MM.1S (cell line): Measurements from ENCODE around the gene MPRIP.

ENCODE experiments used
- DNase-seq: peaks from one replicate; pipeline ENCODE4 v3.0.0-alpha.2; 2015
- H2AFZ ChIP-seq: fragments of 300-600 bp; sonication (generic); 2 replicates; pipeline ENCODE4 v1.6.0; 2016; ENCODE audit warnings: antibody characterized with exemption, low read length
- H3F3A ChIP-seq: fragments of 300-600 bp; sonication (generic); 2 replicates; pipeline ENCODE4 v1.6.1; 2016; ENCODE audit warnings: mild to moderate bottlenecking, antibody characterized with exemption, low read length, moderate library complexity, mixed read lengths; ENCODE audit not compliant: insufficient read depth
- H3K27ac ChIP-seq: fragments of 300-600 bp; sonication (generic); 2 replicates; pipeline ENCODE4 v1.5.1; 2016; ENCODE audit warnings: mild to moderate bottlenecking, low read length
- H3K27me3 ChIP-seq: fragments of 300-600 bp; sonication (generic); replicated peaks from 2 replicates; pipeline ENCODE4 v1.6.0; 2016; ENCODE audit warnings: low read length; ENCODE audit not compliant: insufficient read depth
- H3K36me3 ChIP-seq: fragments of 300-600 bp; sonication (generic); replicated peaks from 2 replicates; pipeline ENCODE4 v1.6.1; 2016; ENCODE audit warnings: mild to moderate bottlenecking, low read length, mixed read lengths; ENCODE audit not compliant: insufficient read depth
- H3K4me1 ChIP-seq: fragments of 300-600 bp; sonication (generic); 2 replicates; pipeline ENCODE4 v1.6.1; 2016; ENCODE audit warnings: low read length, mixed read lengths
- H3K4me2 ChIP-seq: fragments of 300-600 bp; sonication (generic); 2 replicates; pipeline ENCODE4 v1.6.0; 2016; ENCODE audit warnings: low read depth, low read length
- H3K4me3 ChIP-seq: fragments of 300-600 bp; sonication (generic); 2 replicates; pipeline ENCODE4 v1.5.1; 2016; ENCODE audit warnings: low read length, mixed read lengths
- H3K79me2 ChIP-seq: fragments of 300-600 bp; sonication (generic); 2 replicates; pipeline ENCODE4 v1.6.1; 2016; ENCODE audit warnings: mixed run types, low read length, mixed read lengths
- H3K9ac ChIP-seq: fragments of 300-600 bp; sonication (generic); 2 replicates; pipeline ENCODE4 v1.6.1; 2016; ENCODE audit warnings: low read length, mixed read lengths
- H3K9me2 ChIP-seq: fragments of 300-600 bp; sonication (generic); replicated peaks from 2 replicates; pipeline ENCODE4 v1.6.1; 2016; ENCODE audit warnings: mild to moderate bottlenecking, low read length, mixed read lengths; ENCODE audit not compliant: insufficient read depth
- H3K9me3 ChIP-seq: fragments of 300-600 bp; sonication (generic); replicated peaks from 2 replicates; pipeline ENCODE4 v1.6.1; 2016; ENCODE audit warnings: mild to moderate bottlenecking, low read length, mixed read lengths; ENCODE audit not compliant: insufficient read depth
- H4K20me1 ChIP-seq: fragments of 300-600 bp; sonication (generic); 2 replicates; pipeline ENCODE4 v1.6.1; 2016; ENCODE audit warnings: mild to moderate bottlenecking, low read length, moderate library complexity, mixed read lengths; ENCODE audit not compliant: insufficient read depth
- EZH2 ChIP-seq: fragments of 300-600 bp; sonication (generic); optimal IDR thresholded peaks from 2 replicates; pipeline ENCODE3; 2017; ENCODE audit warnings: low read depth, mild to moderate bottlenecking, antibody characterized with exemption, low read length, mixed read lengths
- EZH2phosphoT487 ChIP-seq: fragments of 300-600 bp; sonication (generic); IDR thresholded peaks from 2 replicates; pipeline ENCODE4 v1.6.1; 2018; ENCODE audit warnings: antibody characterized with exemption, low read length
- TF ChIP-seq, protein P1 (sequence below): fragments of 300-600 bp; sonication (generic); IDR thresholded peaks from 2 replicates; pipeline ENCODE4 v1.5.1; 2016; ENCODE audit warnings: antibody characterized with exemption, low read length, mixed read lengths

The MPRIP gene

DNA sequence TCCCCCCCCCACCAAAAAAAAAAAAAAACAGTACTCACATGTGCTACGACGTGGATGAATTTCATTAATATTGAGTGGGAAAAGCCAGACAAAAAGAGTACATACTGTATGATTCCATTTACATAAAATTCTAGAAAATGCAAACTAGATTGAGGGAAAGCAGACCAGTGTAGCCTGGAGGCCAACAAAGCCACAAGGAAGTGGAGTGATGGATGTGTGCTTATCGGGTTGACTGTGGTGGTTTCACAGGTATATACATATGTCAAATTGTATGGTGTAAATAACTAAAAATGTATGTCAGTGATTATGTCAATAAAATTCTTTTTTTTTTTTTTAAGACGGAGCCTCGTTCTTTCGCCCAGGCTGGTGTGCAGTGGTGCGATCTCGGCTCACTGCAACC lies 165.7 kb downstream of the MPRIP start:
- TF ChIP-seq EZH2 (no peak), EZH2phosphoT487 (no peak)
- TF ChIP-seq, protein P1, sequence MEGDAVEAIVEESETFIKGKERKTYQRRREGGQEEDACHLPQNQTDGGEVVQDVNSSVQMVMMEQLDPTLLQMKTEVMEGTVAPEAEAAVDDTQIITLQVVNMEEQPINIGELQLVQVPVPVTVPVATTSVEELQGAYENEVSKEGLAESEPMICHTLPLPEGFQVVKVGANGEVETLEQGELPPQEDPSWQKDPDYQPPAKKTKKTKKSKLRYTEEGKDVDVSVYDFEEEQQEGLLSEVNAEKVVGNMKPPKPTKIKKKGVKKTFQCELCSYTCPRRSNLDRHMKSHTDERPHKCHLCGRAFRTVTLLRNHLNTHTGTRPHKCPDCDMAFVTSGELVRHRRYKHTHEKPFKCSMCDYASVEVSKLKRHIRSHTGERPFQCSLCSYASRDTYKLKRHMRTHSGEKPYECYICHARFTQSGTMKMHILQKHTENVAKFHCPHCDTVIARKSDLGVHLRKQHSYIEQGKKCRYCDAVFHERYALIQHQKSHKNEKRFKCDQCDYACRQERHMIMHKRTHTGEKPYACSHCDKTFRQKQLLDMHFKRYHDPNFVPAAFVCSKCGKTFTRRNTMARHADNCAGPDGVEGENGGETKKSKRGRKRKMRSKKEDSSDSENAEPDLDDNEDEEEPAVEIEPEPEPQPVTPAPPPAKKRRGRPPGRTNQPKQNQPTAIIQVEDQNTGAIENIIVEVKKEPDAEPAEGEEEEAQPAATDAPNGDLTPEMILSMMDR = no peak
- no peaks in the 10 kb centered on the region for H3K36me3 ChIP-seq
- H3F3A ChIP-seq = peaks cover 31% of the 10 kb centered on the region
- no peak for DNase-seq
- H3K9me2 ChIP-seq = no peaks in the 10 kb centered on the region
- H3K79me2 ChIP-seq = peaks cover 22% of the 10 kb centered on the region
- H3K9ac ChIP-seq = no peak overlapping the region
- no peak overlapping the region for H3K27ac ChIP-seq
- H3K9me3 ChIP-seq = no peaks in the 10 kb centered on the region
- H2AFZ ChIP-seq = no peak overlapping the region
- H4K20me1 ChIP-seq = no peaks in the 10 kb centered on the region
- H3K27me3 ChIP-seq = no peaks in the 10 kb centered on the region
- H3K4me1 ChIP-seq = peaks cover 8% of the 10 kb centered on the region; the same call in 1 of the 2 replicates
- no peak overlapping the region for H3K4me3 ChIP-seq
- no peak overlapping the region for H3K4me2 ChIP-seq

DNA sequence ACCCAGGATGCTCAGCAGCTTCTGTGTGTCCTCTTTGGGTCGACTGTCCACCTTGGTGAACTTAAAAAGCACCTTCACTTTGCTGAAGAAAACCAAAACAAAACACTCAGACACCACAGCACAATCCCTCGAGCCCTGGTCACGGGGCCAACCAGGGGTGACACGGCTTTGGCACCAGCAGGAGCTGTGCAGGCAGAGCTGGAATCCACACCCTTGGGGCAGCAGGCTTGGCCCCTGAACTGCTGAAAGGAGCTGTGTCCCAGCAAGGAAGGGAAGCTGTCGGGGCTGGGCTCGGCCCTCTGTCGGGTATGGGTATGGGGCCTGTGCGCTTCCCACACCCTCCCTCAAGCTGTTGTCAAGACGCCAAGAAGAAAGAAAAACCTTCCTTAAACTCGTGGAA lies 171.5 kb downstream of the MPRIP start:
- Histone ChIP-seq H3K9me3 (no peaks in the 10 kb centered on the region), H3K9ac (no peak overlapping the region), H3K79me2 (no peaks in the 10 kb centered on the region), H3K4me1 (no peaks in the 10 kb centered on the region), H4K20me1 (no peaks in the 10 kb centered on the region), H3K27me3 (no peaks in the 10 kb centered on the region), H3K27ac (no peak overlapping the region), H2AFZ (no peak overlapping the region), H3K9me2 (no peaks in the 10 kb centered on the region), H3K4me2 (no peak overlapping the region), H3K36me3 (peaks cover 11% of the 10 kb centered on the region; the same call in 1 of the 2 replicates), H3F3A (0 out of 2 replicates have a peak, but pooled peaks cover 4% of the 10 kb centered on the region), H3K4me3 (no peak overlapping the region)
- no peak for DNase-seq
- TF ChIP-seq EZH2phosphoT487 (no peak), EZH2 (no peak)
- TF ChIP-seq, protein P1 = no peak

DNA sequence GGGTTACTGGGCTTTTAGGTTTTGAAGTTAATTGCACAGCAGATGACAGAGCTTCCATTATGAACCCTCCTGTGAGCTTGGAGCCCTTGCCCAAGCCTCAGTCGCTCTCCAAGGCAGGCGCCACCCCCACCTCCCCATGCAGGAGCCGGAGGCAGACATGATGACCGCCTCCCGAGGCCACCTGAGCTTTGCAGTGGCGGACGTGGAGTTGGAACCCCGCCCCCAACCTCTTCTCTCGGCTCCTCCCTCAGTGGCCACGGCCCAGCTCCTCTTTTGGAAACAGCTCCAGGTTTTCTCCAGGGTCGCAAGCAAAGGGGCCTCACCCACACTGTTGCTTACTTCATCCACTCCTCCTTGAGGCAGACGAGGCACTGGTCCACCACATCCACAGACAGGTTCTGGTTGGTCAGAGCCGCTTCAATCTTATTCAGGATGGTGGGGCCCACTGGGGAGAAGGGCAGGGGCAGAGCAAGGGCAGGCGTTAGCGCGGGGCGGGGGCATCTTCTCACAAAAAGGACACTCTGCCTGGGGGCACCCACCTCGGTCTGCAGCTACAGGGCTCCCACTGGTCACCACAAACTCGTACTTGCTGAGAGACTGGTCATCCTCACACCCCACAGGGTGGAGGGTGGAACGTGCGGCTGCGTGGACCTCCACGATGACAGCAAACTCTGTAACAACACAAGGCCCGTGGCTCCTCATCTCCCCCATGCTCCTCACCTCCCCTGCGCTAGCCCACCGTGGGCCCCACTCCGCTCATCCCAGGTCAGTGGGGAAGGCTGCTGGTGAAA lies 172.6 kb downstream of the MPRIP start:
- Histone ChIP-seq H3K4me2 (no peak overlapping the region), H3F3A (no peaks in the 10 kb centered on the region), H2AFZ (no peak overlapping the region), H3K79me2 (no peaks in the 10 kb centered on the region), H4K20me1 (no peaks in the 10 kb centered on the region), H3K9ac (no peak overlapping the region), H3K9me2 (no peaks in the 10 kb centered on the region), H3K36me3 (peaks cover 11% of the 10 kb centered on the region; the same call in 1 of the 2 replicates), H3K4me1 (no peaks in the 10 kb centered on the region), H3K27me3 (no peaks in the 10 kb centered on the region), H3K9me3 (no peaks in the 10 kb centered on the region), H3K4me3 (no peak overlapping the region), H3K27ac (no peak overlapping the region)
- no peak for DNase-seq
- TF ChIP-seq EZH2 = no peak
- TF ChIP-seq, protein P1 = no peak
- TF ChIP-seq EZH2phosphoT487 = no peak
